ENCODE data around the gene HDAC4.
"Not testable (repeated sequence)": the region's sequence is repeated elsewhere in the genome, so short reads cannot be mapped to it uniquely, and the experiment has no call there.

Gene HDAC4

DNA sequence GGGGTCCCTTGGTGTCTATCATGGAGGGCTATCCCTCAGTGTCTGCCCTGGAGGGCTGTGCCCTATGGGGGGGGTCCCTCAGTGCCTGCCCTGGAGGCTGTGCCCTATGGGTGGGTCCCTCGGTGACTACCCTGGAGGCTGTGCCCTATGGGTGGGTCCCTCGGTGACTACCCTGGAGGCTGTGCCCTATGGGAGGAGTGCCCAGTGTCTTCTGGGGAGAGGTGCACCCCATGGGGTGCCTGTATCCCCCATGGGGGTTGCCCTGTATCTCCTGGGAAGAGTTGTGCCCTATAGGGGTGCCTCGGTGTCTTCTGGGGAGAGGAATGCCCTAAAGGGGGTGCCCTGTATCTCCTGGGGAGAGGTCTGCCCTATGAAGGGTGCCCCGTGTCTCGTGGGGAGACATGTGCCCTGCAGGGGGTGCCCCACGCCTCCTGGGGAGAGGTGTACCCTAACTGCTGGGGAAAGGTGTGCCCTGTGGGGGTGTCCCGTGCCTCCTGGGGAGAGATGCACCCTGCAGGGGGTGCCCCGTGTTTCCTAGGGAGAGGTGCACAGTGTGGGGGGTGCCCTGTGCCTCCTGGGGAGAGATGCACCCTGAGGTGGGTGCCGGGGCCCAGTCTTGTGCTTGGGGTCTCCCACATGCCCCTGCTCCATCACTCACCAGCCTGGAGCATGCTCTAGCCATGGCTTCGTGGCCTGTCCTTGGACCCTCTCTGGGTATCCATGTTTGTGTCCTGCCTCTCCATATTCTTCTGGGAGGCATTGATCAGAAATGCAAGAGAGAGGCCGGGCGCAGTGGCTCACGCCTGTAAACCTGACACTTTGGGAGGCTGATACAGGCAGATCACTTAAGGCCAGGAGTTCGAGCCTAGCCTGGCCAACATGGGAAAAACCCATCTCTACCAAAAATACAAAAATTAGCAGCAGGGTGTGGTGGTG lies 215.6 kb downstream of the HDAC4 start:
- no peaks in the 10 kb centered on the region; the same call in 1 of the 2 replicates for H3K36me3 ChIP-seq (ENCODE audit: insufficient read depth, low read length)

DNA sequence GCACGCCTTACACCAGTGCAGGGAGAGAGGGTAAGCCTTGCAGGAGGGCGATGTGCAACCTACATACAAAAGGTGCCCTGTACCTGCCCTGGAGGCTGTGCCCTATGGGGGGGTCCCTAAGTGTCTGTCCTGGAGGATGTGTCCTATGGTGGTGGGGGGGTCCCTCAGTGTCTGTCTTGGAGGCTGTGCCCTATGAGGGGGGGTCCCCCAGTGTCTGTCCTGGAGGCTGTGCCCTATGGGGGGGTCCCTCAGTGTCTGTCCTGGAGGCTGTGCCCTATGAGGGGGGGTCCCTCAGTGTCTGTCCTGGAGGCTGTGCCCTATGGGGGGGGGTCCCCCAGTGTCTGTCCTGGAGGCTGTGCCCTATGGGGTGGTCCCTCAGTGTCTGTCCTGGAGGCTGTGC lies 216.6 kb downstream of the HDAC4 start:
- Histone ChIP-seq H3K9me3 (ENCODE audit: control insufficient read depth, insufficient read depth, low read length) (no peaks in the 10 kb centered on the region), H3K4me1 (ENCODE audit: insufficient read depth, low read length) (no peaks in the 10 kb centered on the region), H3K36me3 (ENCODE audit: insufficient read depth, low read length) (no peaks in the 10 kb centered on the region; the same call in 1 of the 2 replicates), H3K9ac (ENCODE audit: low read depth, low read length) (no peak overlapping the region)

More for the DNA sequence above, 215.6 kb downstream of the HDAC4 start:
- no peaks in the 10 kb centered on the region for H3K9me3 ChIP-seq (ENCODE audit: control insufficient read depth, insufficient read depth, low read length)
- no peaks in the 10 kb centered on the region for H3K4me1 ChIP-seq (ENCODE audit: insufficient read depth, low read length)
- no peak overlapping the region for H3K9ac ChIP-seq (ENCODE audit: low read depth, low read length)

DNA sequence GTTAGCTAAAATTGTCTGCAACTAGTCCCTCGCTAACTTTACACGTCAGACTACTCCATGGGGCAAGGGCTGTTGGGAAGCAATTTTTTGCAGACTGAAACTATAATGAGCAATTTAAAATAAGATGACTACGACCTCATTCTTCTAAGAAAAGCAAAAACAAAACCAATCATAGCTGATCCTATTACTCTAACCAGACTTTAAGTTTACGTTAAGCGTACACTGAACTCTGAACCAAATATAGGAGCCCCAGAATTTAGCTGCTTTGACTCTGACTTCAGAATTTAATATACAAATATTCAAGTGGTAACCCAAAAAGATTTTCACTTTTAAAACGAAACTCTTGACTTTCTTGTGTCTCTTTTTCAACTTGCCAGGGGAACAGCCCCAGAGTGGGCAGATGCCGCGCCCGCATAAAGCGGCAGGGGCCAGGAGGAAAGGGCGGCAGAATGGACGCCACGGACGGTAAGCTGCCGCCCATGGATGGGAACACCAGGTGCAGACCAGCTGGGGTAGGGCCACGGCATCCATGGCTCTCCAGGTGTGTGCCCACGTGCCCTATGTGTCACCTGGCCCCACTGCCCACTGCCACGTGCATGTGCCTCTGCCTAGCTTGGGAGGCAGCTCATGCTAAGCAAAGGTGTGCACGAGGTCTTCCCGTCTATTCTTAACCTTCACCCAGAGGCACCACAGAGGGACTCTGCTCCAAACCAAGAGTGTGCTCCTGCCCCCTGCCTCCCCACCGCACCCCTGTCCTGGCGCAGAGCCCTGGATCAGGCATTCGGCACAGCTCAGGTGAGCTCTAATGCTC lies 217.6 kb downstream of the HDAC4 start:
- Histone ChIP-seq H3K4me1 (ENCODE audit: insufficient read depth, low read length) (no peaks in the 10 kb centered on the region), H3K36me3 (ENCODE audit: insufficient read depth, low read length) (no peaks in the 10 kb centered on the region; the same call in 1 of the 2 replicates)

DNA sequence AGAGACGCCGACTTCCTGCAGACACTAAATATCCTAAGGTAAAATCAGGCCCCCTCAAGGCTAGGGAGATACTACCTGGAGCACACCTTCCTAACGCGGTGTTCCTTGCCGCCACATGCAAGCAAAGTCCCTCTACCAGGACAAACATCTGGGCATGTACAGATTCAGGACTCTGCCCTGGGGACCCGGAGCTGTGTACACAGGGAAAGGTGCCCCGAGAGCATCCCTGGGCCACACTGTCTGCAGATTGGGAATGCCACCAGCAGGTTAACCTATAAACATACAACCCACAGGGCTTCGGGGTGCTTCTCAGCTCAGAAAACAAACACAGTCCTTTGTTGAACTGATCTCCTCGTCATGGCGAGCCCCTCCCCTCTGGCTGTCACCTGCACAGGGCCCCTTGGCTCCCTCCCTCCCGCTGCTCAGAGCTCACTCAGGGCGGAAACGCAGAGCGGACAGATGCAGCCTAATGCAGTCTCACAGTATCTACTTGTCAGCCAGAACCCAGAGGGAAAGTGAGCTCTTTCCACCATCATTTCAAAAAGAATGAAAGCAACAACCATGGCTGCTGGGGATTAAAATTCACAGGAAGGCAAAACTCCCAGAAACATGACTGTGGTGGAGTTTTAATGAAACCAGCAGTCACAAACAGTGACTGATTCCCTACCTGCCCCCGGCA lies 218.8 kb downstream of the HDAC4 start:
- Histone ChIP-seq H3K9me3 (ENCODE audit: control insufficient read depth, insufficient read depth, low read length) (no peaks in the 10 kb centered on the region), H3K36me3 (ENCODE audit: insufficient read depth, low read length) (no peaks in the 10 kb centered on the region; the same call in 1 of the 2 replicates), H3K4me1 (ENCODE audit: insufficient read depth, low read length) (no peaks in the 10 kb centered on the region), H3K9ac (ENCODE audit: low read depth, low read length) (no peak overlapping the region)

More for the DNA sequence above, 217.6 kb downstream of the HDAC4 start:
- H3K9me3 ChIP-seq (ENCODE audit: control insufficient read depth, insufficient read depth, low read length), result no peaks in the 10 kb centered on the region
- no peak overlapping the region for H3K9ac ChIP-seq (ENCODE audit: low read depth, low read length)

DNA sequence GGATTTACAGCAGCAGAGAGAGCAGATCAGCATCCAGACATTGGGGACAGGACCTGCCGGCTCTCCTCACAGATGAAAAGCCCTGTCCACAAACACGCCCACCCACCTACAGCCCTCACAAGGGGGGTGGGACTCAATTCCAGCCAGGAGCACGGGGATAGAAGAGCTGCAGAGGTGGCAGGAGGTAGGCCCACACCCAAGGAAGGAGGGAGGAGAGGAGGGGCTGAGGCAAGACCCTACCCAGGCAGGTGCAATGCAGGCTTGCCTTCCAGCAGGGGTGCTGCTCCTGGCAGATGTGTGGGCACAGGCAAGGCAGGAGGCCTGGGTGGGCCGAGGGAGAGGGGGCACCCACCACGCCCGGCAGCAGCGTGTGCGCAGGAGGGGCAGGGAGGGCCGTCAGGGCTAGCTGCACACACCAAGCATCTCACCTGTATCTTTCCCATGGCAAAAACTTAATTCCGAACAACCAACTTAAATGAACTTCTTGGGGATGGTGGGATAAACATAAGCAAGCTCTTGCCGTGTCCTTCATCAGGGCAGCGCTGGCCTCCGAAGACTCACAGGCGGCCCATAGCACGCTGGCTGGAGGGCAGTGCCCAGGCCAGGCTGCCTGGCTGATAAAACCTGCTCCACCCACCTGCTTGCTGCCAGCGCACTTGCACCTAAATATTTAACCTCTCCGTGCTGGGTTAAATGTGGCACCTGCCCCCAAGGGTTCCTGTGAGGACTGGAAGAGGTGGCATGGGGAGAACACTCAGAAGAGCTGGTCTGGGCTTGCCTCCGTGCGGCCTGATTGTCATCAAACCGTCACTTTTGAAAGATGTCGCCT lies 219.5 kb downstream of the HDAC4 start:
- Histone ChIP-seq H3K36me3 (ENCODE audit: insufficient read depth, low read length) (no peaks in the 10 kb centered on the region; the same call in 1 of the 2 replicates), H3K9me3 (ENCODE audit: control insufficient read depth, insufficient read depth, low read length) (no peaks in the 10 kb centered on the region), H3K9ac (ENCODE audit: low read depth, low read length) (no peak overlapping the region), H3K4me1 (ENCODE audit: insufficient read depth, low read length) (no peaks in the 10 kb centered on the region)

DNA sequence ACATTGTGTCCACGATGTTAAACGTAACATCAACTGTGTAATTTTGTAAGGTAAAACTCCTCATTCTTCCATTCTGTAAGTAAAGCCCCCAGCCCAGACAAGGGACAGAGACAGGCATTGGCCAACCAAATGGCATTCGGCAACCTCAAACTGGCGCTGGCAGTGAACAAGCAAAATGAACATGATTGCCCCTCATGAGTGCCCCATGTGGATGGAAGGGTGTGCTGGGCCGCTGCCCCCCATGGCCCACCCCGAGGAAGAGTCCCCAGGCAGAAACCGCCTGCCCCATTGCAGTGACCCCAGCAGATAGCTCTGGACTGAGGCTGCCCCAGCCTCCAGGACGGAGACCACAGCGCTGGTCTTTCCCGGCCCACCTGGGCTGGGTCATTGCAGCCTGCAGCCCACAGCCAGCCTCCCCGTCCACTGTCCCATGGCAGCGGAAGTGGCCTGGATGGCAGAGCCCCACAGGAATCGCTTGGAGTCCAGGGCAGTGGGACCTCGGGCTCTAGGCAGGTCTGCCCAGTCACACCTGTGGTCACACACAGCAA lies 220.2 kb downstream of the HDAC4 start:
- no peak overlapping the region for H3K9ac ChIP-seq (ENCODE audit: low read depth, low read length)
- no peaks in the 10 kb centered on the region for H3K9me3 ChIP-seq (ENCODE audit: control insufficient read depth, insufficient read depth, low read length)
- no peaks in the 10 kb centered on the region; the same call in 1 of the 2 replicates for H3K36me3 ChIP-seq (ENCODE audit: insufficient read depth, low read length)
- no peaks in the 10 kb centered on the region for H3K4me1 ChIP-seq (ENCODE audit: insufficient read depth, low read length)

DNA sequence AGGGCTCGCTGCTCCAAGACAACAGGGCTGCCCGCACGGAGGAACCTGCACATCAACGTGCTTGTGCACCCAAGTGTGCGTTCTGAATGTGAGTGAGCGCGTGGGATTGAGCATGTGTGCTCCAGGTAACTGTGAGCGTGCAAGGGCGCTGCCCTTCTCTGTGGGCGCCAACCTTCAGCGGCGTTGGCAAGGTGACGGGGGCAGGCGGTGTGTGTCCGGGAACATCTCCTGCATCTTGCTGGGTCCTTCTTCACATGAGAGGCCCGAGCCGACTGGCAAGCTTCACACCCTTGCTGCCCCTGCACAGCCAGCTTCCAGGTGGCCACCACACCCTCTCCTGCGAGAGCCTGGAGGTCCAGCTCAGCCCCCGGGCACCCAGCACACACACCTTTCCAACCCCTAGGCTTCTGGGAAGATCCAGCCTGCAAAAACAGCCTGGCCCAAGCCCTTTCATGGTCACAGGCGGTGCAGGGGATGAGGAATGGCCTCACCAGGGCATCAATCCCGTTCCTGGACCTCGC lies 220.9 kb downstream of the HDAC4 start:
- no peak overlapping the region for H3K9ac ChIP-seq (ENCODE audit: low read depth, low read length)
- H3K4me1 ChIP-seq (ENCODE audit: insufficient read depth, low read length), result no peaks in the 10 kb centered on the region
- H3K36me3 ChIP-seq (ENCODE audit: insufficient read depth, low read length), result no peaks in the 10 kb centered on the region; the same call in 1 of the 2 replicates
- no peaks in the 10 kb centered on the region for H3K9me3 ChIP-seq (ENCODE audit: control insufficient read depth, insufficient read depth, low read length)

DNA sequence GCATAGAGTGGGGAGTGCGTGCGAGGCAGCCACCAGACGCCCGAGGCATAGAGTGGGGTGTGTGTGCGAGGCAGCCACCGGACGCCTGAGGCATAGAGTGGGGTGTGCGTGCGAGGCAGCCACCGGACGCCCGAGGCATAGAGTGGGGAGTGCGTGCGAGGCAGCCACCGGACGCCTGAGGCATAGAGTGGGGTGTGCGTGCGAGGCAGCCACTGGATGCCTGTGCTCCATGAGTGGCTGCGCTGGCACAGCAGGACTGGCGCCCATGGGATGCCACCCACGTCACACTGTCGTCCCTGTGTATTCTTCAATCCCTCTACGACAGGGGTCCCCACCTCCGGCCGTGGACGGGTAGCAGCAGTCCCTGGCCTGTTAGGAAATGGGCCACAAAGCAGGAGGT lies 221.9 kb downstream of the HDAC4 start:
- Histone ChIP-seq H3K36me3 (ENCODE audit: insufficient read depth, low read length) (no peaks in the 10 kb centered on the region; the same call in 1 of the 2 replicates), H3K9me3 (ENCODE audit: control insufficient read depth, insufficient read depth, low read length) (no peaks in the 10 kb centered on the region), H3K9ac (ENCODE audit: low read depth, low read length) (no peak overlapping the region), H3K4me1 (ENCODE audit: insufficient read depth, low read length) (no peaks in the 10 kb centered on the region)

DNA sequence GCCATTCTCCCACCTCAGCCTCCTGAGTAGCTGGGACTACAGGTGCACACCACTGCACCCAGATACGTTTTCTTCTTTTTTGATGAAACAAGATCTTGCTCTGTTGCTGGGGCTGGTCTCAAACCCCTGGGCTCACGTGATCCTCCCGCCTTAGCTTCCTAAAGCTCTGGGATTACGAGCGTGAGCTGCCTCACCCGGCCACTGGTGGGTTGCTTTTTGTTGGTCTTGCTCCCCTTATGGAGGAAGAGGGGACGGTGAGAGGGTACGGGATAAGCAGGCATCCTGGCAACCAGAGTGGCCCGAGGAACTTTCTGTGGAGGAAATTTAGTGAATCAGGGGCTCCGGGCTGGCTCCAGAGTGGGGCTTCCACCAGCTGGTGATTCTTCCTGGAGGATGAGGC lies 222.3 kb downstream of the HDAC4 start:
- H3K9ac ChIP-seq (ENCODE audit: low read depth, low read length), result no peak overlapping the region
- no peaks in the 10 kb centered on the region for H3K4me1 ChIP-seq (ENCODE audit: insufficient read depth, low read length)
- H3K36me3 ChIP-seq (ENCODE audit: insufficient read depth, low read length), result no peaks in the 10 kb centered on the region; the same call in 1 of the 2 replicates
- H3K9me3 ChIP-seq (ENCODE audit: control insufficient read depth, insufficient read depth, low read length), result no peaks in the 10 kb centered on the region

DNA sequence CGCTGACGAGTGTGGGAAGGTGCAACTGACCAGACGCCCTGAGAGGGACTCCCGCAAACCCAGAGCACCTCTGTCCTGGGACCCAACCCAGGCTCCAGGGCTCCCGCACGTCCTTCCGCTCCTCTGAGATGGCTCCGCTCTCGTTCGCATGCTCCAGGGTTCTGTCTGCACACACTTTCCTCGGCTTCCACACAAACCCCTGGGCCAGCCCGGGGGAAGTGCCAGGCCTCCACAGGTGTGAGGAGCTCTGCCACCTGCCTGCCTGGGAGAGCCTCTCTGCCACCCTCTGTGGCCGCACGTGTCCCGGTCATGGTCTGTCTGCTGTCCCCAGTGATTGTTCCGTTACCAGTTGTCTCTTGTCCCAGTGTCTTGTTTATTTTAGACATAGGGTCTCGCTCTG lies 222.9 kb downstream of the HDAC4 start:
- Histone ChIP-seq H3K9me3 (ENCODE audit: control insufficient read depth, insufficient read depth, low read length) (no peaks in the 10 kb centered on the region; the same call in 1 of the 2 replicates), H3K36me3 (ENCODE audit: insufficient read depth, low read length) (no peaks in the 10 kb centered on the region; the same call in 1 of the 2 replicates), H3K4me1 (ENCODE audit: insufficient read depth, low read length) (no peaks in the 10 kb centered on the region), H3K9ac (ENCODE audit: low read depth, low read length) (no peak overlapping the region)

DNA sequence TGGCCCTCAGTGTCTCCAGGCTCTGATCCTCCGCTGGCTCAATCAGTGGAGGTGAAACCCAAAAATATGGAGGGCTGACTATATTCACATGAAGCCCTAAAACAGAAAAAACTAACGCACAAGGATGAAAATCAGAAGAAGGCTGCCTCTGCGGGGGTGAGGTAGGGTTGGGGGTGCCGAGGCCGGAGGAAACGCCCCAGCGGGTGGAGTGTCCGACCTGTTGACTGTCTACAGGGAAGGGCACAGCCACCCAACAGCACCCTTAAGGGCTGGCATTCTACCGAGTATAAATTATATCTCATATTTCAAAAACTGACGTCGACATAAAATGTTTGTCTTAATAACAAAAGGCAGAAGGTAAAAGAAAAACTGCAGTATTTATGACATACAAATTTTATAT lies 223.5 kb downstream of the HDAC4 start:
- H3K9me3 ChIP-seq (ENCODE audit: control insufficient read depth, insufficient read depth, low read length), result no peaks in the 10 kb centered on the region; the same call in 1 of the 2 replicates
- H3K36me3 ChIP-seq (ENCODE audit: insufficient read depth, low read length), result no peaks in the 10 kb centered on the region; the same call in 1 of the 2 replicates
- H3K4me1 ChIP-seq (ENCODE audit: insufficient read depth, low read length), result no peaks in the 10 kb centered on the region
- H3K9ac ChIP-seq (ENCODE audit: low read depth, low read length), result no peak overlapping the region

DNA sequence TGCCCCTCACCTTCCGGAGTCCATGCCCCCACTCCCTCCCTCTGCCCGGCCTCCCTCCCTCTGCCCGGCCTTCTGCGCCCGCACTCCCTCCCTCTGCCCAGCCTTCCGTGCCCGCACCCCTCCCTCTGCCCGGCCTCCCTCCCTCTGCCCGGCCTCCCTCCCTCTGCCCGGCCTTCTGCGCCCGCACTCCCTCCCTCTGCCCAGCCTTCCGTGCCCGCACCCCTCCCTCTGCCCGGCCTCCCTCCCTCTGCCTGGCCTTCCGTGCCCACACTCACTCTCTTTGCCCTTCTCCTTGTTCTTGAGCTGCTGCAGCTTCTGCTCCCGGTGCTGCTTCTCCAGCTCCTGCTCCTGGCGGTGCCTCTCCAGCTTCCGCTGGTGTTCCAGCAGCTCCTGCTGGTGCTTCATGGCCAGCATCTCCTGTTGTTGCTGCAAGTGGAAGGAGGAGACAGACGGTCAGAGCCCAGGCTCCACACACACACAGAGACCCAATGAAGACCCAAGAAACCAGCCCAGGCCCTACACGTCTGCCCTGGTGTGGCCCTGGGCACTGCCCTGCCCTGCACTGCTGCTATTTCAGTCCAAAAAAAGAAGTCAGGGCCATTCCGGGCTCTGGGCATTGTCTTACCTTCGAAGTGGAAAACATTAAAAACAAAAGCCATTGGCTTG lies 224.5 kb downstream of the HDAC4 start:
- H3K9me3 ChIP-seq (ENCODE audit: control insufficient read depth, insufficient read depth, low read length); H3K9ac ChIP-seq (ENCODE audit: low read depth, low read length); H3K36me3 ChIP-seq (ENCODE audit: insufficient read depth, low read length); H3K4me1 ChIP-seq (ENCODE audit: insufficient read depth, low read length): not testable (repeated sequence)
